ENCODE data around the gene SARS1.

The SARS1 gene

DNA sequence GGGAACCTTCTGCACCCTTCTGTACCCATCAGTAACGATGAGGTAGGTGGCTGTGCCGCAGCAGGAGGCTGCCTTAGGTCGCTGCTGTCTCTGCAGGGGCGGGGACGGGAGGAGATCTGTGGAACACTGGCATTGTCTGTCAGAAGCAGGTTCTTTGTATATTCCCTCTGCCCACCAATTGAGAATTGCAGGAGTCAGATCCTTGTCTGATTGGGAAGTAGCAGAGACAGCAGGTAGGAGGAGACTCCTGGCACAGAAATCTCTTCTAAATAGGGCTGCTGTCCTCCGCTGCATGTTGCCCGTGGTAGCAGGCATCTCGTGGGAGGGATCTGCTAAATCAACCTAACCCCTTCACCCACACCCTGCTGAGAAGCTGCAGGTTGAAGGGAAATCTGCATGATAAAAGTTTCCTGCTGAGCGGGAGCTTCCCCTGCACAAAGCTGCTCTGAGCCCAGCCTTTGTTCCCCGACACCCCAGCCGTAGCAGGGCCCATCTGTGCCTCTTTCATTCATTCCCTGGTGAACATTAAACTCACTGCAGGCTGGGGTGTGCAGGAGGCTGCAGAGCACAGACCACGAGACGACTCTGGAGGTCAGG lies 15.9 kb downstream of the SARS1 start:
- DNase-seq: no peak

DNA sequence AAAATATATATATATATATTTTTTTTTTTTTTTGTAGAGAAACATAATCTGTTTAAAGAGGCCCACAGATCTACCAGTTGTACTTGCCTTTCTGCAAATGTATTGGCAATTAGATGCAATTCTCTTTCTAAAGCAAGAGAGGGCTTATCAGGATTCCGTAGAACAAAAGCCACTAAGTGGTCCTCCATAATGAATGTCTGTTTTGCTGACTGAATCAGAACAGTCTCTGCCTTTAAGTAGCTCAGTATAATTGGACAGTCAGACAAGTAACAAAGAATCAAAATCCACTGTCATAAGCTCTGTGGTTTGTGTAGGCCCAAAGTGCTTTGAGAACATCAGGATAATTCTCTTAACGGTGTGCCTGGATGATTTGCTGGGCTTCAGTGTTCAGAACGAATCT lies 17.3 kb downstream of the SARS1 start:
- no peak for DNase-seq

DNA sequence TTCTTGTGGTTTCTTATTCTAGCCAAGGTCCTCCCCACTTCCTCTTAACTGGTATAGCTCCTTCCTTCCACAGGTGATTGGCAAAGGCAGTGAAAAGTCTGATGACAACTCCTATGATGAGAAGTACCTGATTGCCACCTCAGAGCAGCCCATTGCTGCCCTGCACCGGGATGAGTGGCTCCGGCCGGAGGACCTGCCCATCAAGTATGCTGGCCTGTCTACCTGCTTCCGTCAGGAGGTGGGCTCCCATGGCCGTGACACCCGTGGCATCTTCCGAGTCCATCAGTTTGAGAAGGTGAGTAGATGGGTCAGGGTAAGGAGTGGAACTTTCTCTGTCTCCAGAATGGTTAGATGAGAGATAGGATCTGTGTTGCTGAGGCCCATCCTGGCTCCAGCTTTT lies 21.4 kb downstream of the SARS1 start:
- no peak for DNase-seq

DNA sequence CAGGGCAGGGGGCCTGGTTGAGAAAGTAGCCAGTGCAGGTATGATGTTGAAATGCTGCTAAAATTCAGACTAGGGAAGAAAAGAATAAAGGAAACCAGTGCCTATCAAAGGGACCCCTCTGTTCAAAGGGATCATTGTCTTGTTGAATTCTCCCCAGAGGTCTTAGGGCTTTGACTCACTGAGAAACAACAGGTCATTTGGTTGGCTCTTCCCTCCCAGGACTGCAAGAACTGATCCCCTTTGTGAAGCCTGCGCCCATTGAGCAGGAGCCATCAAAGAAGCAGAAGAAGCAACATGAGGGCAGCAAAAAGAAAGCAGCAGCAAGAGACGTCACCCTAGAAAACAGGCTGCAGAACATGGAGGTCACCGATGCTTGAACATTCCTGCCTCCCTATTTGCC lies 23.8 kb downstream of the SARS1 start:
- no peak for DNase-seq

DNA sequence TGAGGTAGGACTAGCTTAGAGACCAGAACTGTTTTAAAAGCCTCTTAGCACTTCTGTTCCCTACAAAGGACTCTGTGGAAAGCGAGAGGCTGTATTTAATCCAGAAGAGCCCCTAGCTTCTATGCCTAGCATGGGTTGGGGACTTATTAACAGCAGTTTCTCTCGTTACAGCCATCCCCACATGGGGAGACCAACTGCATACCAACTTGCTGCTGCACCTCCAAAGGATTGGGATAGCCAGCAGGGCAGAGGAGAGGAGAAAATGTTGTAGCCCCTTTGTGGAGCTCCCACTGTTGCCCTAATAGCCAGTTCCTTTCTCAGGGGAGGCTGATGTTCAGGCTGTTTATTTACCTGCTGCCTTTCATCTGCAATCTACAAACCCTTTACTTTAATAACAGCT lies 24.7 kb downstream of the SARS1 start:
- no peak for DNase-seq

DNA sequence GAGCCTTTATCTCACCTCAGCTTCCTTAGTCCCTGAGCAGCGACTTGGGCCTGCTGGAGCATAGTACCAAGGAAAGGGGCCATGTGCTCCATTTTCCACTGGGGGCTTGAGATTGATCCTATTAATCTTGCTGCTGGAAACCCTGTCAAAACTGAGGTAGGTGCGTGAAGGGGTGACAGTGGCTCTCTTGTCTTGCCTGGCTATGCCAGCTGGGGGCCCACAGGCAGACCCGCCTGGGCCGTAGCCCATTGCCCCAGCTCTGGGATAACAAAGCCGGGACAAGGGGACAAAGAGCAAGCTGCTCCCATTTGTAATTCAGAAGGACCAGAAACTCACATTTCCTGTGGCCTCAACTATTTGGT lies 25.3 kb downstream of the SARS1 start:
- DNase-seq: no peak

DNA sequence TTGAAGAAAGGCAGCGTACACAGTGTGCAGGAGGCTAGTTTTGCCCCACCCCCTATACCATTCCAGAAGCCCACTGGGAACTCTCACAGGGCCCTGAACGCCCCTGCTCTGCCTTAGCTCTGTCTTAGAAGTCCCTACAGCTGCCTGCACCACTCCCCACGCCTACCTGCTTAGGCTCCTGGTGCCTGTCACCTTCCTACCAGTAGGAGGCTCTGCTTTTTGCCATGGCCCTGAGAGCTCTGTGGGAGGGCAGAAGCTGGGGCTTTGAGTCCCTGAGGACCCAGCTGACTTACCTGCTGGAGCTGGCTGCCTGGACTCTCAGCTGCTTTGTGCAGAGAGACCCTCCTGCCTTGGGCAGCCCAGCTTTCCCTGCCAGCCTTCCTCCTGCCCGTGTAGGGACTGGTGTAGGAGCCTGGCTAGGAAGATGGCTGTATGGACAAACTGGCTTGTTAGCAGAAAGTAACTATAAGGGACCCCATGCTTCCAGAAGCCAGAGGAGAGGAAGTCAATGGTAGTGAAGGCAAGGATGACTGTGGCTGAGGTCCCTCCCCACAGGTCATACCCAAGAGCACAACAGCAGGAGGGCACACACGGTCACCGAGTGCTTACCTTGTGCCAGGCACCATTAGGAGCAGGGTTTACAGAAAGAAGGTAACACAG lies 25.8 kb downstream of the SARS1 start:
- no peak for DNase-seq

DNA sequence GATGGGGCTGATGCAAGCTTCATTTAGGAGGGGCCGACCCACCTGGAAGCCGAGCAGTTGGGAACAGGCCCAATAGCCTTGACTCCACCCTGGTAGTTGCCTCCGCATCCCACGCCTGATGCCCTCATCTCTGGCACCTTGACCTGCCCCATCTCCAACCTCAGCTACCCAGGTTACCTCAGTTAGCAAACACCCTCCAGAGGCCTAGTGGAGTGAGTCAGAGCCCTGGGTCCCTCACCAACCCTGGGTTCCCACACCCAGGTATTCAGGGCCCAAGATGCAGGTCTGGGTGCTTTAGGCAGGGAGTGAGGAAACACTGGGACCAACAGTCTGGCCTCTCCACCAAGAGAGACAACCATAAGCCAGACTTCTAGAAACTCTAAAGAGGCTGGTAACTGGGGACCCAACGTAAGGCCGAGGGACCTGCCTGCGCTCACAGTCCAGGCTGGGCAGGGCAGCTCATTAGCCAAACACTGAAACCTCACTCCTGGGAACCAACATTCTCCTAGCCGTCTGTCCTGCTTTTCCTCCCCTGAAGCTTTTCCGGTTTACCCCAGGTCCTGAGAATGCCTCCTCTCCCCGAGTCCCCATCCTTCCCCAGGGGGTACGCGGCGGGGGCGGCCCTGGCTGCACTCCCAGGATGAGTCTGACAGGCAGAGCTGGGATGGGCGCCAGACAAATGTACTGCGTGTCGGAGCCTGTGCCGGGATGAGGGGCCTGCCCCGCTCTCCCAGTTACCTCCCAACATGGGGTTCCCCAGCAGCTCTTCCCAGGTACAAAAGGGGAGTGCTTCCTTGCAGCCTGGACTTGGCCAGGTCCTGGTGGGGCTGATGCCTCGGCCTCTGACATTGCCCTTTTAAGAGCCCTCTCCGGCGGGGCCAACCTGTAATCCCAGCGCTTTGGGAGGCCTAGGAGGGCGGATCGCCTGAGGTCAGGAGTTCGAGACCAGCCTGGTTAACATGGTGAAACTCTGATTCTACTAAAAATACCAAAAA lies 26.7 kb downstream of the SARS1 start:
- no peak for DNase-seq

DNA sequence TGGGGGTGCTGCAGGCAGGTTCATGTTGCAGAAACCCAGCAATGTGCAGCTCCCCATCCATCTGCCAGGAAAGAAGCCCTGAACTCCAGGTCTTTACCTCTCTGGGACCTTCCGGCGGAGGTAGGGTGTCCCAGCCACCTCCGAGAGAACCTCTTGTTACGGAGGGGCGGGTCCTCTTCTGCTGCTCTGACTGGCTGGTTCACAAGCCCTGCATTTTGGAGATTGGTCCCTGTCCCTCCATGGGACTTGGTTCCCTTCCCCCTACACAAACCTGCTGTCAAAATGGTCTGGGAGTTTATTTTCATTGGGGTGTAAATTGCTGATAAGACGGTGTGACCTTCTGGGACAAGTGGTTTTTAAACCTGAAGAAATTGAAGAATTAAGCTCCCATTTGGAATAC lies 27.6 kb downstream of the SARS1 start:
- no peak for DNase-seq

DNA sequence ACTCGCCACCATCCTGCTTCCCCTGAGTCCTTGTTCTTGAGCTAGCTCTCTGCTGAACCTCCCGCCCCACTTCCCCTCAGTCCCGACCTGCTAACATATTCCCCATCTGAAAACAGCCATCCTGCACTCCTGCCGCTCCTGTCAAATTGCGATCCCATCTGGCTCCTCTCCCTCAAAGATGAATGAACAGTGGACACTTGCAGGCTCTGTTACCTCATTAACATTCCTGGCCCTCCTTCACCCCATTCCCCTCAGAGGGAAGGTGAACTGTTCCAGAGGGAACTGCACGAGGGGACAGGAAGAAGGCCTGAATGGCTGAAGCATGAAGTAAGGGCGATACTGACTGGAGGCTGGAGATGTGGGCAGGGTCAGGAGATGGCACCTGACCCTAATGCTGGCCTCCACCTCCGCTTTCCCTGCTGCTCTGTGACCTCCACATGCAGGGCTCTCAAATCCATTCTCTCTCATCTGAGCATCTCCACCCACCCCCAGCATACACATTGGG lies 28.2 kb downstream of the SARS1 start:
- no peak for DNase-seq

DNA sequence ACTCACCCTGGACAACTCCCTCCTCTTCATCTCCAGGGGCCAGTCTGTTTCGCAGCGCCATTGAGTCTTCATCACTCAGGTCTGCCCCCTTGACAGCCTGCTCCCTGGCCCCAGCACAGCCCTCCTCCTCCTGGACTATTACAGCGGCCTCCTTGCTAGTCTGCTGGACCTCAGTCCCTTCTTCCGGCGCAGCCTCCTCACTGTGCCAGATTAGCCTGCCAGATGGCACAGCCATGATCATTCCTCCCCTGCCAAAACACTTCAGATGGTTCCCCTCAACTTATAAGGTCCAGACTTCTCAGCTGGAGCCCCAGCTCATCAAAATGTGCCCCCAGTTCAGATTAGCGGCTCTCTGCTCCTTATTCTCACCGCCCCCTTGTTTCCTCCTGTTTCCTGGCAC lies 28.7 kb downstream of the SARS1 start:
- no peak for DNase-seq

DNA sequence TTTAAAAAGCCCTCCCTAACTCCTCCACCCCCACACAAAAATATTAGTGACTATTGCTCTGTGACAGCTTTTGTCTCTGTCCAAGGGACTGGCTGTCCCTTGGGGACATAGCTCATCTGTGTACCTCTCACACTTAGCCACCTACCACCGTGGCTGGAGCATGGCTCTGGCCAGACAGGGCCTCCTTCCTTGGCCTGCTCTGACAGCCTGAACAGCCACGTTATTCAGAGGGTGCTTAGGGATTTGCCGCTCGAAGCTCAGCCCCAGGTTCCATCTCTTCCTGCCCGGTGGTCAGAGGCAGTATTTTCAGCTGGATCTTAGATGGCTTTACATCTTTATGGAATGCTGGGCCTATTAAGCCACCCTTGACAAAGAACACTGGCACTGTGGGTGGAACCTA lies 29.5 kb downstream of the SARS1 start:
- DNase-seq: no peak

DNA sequence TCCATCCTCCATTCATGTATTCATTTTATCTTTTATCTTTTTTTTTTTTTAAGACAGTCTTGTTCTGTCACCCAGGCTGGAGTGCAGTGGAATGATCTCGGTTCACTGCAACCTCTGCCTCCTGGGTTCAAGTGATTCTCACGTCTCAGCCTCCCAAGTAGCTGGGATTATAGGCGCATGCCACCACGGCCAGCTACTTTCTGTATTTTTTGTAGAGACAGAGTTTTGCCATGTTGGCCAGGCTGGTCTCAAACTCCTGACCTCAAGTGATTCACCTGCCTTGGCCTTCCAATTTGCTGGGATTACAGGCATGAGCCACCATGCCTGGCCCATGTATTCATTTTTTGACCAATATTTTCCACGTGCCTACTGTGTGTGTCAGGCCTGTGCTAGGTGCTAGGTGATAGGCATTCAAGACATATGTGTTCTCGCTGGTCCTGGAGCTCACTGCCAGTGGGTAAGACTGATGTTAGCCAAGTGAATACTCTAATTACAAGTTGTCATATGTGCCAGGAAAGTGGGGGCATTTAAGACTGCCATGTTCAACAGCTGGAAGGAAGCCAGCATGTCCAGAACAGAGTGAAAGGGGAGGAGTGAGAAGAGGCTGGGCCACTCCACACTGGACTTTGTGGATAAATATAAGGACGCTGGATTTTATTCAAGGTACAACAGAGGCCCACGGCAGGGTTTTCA lies 30.3 kb downstream of the SARS1 start:
- DNase-seq: no peak

DNA sequence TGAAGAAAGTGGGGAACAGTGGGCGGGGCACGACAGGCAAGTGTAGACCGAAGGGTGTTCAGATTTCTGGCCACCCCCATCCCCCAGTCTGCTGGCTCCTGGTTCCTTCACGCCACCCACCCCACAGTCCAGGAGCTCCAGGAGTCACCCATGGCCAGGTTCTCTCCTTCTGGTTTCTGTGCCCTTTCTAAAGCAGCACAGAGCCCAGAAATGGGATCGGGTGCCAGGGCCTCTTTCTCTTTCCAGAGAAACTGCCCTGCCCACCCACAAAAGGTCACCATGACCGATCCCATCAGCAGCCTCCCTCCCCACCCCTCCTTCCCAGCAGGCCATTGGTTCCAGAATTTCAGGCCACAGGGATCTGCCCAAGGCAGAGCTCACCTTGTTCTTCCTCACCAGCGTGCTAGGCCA lies 32.4 kb downstream of the SARS1 start:
- DNase-seq: no peak

DNA sequence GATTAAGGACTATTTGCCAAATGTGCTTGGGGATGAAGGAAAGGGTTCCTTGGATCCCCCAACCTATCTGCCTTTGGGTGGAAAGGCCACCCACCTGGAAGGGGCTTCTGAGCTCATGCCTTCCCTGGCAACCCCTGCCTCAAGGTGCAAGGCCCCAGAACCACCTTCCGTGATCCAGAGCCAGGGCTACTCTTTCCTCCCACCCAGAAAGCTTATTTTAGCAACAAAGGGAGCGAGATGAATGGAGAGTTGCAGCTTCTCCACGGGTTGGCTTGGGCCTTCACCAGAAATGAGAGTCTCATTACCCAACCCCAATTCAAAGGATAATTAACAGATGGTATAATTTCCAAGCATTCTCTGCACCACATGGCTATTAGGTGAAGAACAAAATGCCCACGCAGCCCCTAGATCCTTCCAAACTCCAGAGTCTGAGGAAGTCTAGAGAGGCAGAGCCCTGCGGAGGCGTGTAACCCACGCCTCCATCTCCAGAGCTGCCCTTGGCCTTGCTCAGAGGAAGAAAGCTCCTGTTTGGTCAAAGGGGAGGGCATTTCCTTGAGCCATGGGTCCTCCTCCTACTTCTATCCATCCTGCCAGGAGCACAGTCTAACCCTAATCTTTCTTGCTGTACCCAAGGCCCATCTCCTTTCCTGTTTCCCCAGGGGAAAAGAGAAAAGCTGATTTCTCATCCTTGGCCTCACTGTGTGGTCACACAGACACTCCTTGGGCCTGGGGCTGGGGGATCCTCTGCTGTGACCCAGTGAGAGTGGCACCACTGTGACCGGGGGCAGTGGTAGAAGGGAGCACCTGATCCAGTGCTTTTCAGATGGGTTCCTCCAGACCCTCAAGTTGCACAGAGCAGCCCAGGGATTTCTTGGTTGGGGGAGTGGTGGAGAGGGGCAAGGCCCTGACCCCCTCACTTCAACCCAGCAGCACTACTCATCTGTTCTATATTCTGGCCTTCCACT lies 34.0 kb downstream of the SARS1 start:
- no peak for DNase-seq

DNA sequence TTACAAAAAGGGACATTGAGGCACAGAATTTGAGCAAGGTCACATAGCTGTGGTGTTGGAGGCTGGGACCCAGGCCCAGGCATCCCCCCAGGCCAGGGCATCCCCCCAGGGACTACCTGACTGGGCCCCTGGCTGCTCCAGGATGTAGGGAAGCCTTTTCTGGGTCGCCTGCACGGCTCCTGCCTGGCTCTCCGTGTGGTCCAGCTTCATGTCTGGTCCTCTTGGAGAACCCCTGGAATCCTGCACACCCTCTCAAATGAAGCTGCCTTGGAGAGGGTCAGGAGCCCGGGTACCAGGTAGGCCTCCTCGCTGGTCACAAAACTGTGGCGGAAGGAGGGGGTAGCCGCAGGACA lies 34.7 kb downstream of the SARS1 start:
- DNase-seq: no peak

DNA sequence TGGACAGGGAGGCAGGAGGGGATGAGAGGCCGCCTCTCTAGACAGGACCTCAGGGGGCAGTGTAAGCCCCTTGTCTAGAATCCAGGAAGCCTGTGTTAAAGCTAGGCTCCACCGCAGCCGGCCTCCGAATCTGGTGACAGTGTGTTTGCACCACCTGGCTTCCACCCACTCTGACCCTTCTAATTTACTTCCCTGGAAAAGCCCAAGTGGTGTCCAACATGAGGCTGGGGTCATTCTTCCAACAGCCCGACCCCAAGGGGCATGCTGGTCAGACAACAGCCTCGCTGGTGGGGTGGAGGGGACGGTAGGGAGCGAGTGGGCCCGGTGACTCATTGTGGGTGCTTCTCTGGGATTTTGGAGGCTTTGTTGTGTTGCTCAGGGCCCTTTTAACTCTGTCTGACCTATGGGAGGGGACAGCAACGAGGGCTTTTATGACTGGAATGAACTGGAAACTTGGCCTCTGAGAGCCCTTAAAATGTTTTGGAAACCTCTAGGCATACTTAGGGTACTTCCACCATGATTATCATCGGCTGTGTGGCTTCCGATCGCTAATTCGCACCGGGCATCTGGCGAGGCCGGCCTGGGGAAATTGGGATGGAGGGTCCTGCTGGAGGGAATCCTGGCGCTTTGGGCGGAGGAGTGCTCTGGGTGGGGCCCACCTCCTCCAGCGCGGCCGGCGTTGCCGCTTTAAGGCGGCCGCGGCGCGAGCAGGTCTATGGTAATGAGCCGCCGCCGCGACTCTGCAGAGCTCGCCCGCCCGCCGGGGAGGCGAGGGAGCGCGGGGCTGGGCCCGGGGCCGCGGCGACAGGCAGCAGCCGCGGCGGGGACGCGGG lies 35.3 kb downstream of the SARS1 start, which contains the start of gene CELSR2:
Gene CELSR2 (plus strand): TSS at position 743 of the 833 bp plus-strand sequence. CDS start 541 bp downstream, outside the sequence.
- DNase-seq: peak; percentile 74

DNA sequence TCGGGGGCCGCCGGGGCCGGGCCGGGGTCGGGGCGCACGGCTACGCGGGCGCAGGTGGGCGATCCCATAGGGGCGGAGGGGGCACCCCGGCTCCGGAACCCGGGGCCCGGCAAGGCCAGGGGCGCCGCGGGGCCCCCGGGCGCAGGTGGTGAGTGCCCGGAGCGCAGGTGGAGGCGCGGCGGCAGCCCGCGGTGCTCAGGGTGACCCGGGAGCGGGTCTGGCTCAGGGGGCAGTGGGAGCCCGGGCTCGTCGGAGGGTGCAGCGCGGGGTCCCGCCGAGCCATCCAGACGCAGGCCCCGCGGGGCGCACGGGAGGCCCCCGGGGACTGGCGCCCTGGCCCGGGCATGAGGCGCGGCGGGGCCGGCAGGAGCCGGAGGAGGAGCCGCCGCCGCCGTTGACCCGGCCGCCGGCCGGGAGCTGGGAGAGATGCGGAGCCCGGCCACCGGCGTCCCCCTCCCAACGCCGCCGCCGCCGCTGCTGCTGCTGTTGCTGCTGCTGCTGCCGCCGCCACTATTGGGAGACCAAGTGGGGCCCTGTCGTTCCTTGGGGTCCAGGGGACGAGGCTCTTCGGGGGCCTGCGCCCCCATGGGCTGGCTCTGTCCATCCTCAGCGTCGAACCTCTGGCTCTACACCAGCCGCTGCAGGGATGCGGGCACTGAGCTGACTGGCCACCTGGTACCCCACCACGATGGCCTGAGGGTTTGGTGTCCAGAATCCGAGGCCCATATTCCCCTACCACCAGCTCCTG lies 36.1 kb downstream of the SARS1 start:
- no peak for DNase-seq

DNA sequence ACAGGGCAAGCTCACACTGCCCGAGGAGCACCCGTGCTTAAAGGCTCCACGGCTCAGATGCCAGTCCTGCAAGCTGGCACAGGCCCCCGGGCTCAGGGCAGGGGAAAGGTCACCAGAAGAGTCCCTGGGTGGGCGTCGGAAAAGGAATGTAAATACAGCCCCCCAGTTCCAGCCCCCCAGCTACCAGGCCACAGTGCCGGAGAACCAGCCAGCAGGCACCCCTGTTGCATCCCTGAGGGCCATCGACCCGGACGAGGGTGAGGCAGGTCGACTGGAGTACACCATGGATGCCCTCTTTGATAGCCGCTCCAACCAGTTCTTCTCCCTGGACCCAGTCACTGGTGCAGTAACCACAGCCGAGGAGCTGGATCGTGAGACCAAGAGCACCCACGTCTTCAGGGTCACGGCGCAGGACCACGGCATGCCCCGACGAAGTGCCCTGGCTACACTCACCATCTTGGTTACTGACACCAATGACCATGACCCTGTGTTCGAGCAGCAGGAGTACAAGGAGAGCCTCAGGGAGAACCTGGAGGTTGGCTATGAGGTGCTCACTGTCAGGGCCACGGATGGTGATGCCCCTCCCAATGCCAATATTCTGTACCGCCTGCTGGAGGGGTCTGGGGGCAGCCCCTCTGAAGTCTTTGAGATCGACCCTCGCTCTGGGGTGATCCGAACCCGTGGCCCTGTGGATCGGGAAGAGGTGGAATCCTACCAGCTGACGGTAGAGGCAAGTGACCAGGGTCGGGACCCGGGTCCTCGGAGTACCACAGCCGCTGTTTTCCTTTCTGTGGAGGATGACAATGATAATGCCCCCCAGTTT lies 36.9 kb downstream of the SARS1 start:
- no peak for DNase-seq

Measured in midbrain (tissue), 1 donor.